Loucy (cell line): ENCODE data around the gene PTK6.
"Not testable (repeated sequence)": the region's sequence is repeated elsewhere in the genome, so short reads cannot be mapped to it uniquely, and the experiment has no call there.

ENCODE experiments used
- H2AFZ ChIP-seq: fragments of 200-600 bp; sonication (generic); 2 replicates; pipeline ENCODE4 v1.6.0; 2016; ENCODE audit warnings: antibody characterized with exemption, mild to moderate bottlenecking, low read length, moderate library complexity
- H3F3A ChIP-seq: fragments of 200-600 bp; 2 replicates; pipeline ENCODE4 v1.6.0; 2016; ENCODE audit warnings: antibody characterized with exemption, low read depth, mild to moderate bottlenecking
- H3K27me3 ChIP-seq: fragments of 200-600 bp; sonication (generic); 2 replicates; pipeline ENCODE4 v1.6.1; 2014; ENCODE audit warnings: low read length, mild to moderate bottlenecking; ENCODE audit not compliant: insufficient read depth, poor library complexity, severe bottlenecking
- H3K36me3 ChIP-seq: fragments of 200-600 bp; sonication (generic); 2 replicates; pipeline ENCODE4 v1.6.1; 2016; ENCODE audit warnings: low read length; ENCODE audit not compliant: insufficient read depth
- H3K4me1 ChIP-seq: fragments of 200-600 bp; sonication (generic); 2 replicates; pipeline ENCODE4 v1.5.1; 2014; ENCODE audit warnings: low read length, mild to moderate bottlenecking; ENCODE audit not compliant: insufficient read depth, poor library complexity, severe bottlenecking
- H3K4me2 ChIP-seq: fragments of 200-600 bp; sonication (generic); 2 replicates; pipeline ENCODE4 v1.6.0; 2014; ENCODE audit warnings: antibody characterized with exemption, low read length, low read depth, mild to moderate bottlenecking; ENCODE audit not compliant: poor library complexity, severe bottlenecking
- H3K4me3 ChIP-seq: fragments of 200-600 bp; sonication (generic); 2 replicates; pipeline ENCODE4 v1.5.1; 2014; ENCODE audit warnings: low read length, mild to moderate bottlenecking, mixed read lengths; ENCODE audit not compliant: poor library complexity, severe bottlenecking
- H3K79me2 ChIP-seq: fragments of 200-600 bp; sonication (generic); 2 replicates; pipeline ENCODE4 v1.6.1; 2014; ENCODE audit warnings: low read length; ENCODE audit not compliant: insufficient read depth
- H3K9ac ChIP-seq: fragments of 200-600 bp; sonication (generic); 2 replicates; pipeline ENCODE4 v1.6.0; 2014; ENCODE audit warnings: mild to moderate bottlenecking, low read depth, low read length, moderate library complexity; ENCODE audit not compliant: poor library complexity, severe bottlenecking
- H3K9me2 ChIP-seq: fragments of 200-600 bp; sonication (generic); replicated peaks from 2 replicates; pipeline ENCODE4 v1.6.1; 2016; ENCODE audit warnings: low read depth, low read length, mixed read lengths
- H3K9me3 ChIP-seq: fragments of 200-600 bp; sonication (generic); 2 replicates; pipeline ENCODE4 v1.6.1; 2014; ENCODE audit warnings: mild to moderate bottlenecking, antibody characterized with exemption, low read length, low read depth; ENCODE audit not compliant: insufficient read depth
- H4K20me1 ChIP-seq: fragments of 200-600 bp; sonication (generic); 2 replicates; pipeline ENCODE4 v1.6.0; 2014; ENCODE audit warnings: antibody characterized with exemption, low read length, mild to moderate bottlenecking; ENCODE audit not compliant: insufficient read depth, poor library complexity, severe bottlenecking
- EZH2phosphoT487 ChIP-seq: fragments of 200-600 bp; IDR thresholded peaks from 2 replicates; pipeline ENCODE4 v1.6.1; 2018; ENCODE audit warnings: antibody characterized with exemption, mild to moderate bottlenecking, moderate library complexity, borderline replicate concordance
- TF ChIP-seq, protein P1 (sequence below): fragments of 200-600 bp; sonication (generic); conservative IDR thresholded peaks from 2 replicates; pipeline ENCODE4 v1.5.1; 2014; ENCODE audit warnings: mild to moderate bottlenecking, antibody characterized with exemption, low read length

Gene PTK6

GRCh38 chr20:63560856-63561609 lies 23.9 kb upstream of the PTK6 start:
- Histone ChIP-seq H2AFZ (no peak overlapping the region), H3K9me3 (no peaks in the 10 kb centered on the region), H3K4me2 (no peak overlapping the region), H3K36me3 (no peaks in the 10 kb centered on the region), H3K79me2 (no peaks in the 10 kb centered on the region), H4K20me1 (no peaks in the 10 kb centered on the region), H3K9me2 (no peaks in the 10 kb centered on the region), H3K27me3 (no peaks in the 10 kb centered on the region), H3K9ac (no peak overlapping the region), H3F3A (no peaks in the 10 kb centered on the region), H3K4me1 (no peaks in the 10 kb centered on the region), H3K4me3 (no peak overlapping the region)
- no peak for TF ChIP-seq EZH2phosphoT487
- TF ChIP-seq, protein P1, sequence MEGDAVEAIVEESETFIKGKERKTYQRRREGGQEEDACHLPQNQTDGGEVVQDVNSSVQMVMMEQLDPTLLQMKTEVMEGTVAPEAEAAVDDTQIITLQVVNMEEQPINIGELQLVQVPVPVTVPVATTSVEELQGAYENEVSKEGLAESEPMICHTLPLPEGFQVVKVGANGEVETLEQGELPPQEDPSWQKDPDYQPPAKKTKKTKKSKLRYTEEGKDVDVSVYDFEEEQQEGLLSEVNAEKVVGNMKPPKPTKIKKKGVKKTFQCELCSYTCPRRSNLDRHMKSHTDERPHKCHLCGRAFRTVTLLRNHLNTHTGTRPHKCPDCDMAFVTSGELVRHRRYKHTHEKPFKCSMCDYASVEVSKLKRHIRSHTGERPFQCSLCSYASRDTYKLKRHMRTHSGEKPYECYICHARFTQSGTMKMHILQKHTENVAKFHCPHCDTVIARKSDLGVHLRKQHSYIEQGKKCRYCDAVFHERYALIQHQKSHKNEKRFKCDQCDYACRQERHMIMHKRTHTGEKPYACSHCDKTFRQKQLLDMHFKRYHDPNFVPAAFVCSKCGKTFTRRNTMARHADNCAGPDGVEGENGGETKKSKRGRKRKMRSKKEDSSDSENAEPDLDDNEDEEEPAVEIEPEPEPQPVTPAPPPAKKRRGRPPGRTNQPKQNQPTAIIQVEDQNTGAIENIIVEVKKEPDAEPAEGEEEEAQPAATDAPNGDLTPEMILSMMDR, result no peak

GRCh38 chr20:63560333-63560805 lies 23.2 kb upstream of the PTK6 start:
- H3K9ac ChIP-seq, result no peak overlapping the region
- no peaks in the 10 kb centered on the region for H3K4me1 ChIP-seq
- no peaks in the 10 kb centered on the region for H3K27me3 ChIP-seq
- H3K9me2 ChIP-seq, result no peaks in the 10 kb centered on the region
- H2AFZ ChIP-seq, result no peak overlapping the region
- no peaks in the 10 kb centered on the region for H3K9me3 ChIP-seq
- H3K4me3 ChIP-seq, result no peak overlapping the region
- H3F3A ChIP-seq, result no peaks in the 10 kb centered on the region
- H4K20me1 ChIP-seq, result no peaks in the 10 kb centered on the region
- no peaks in the 10 kb centered on the region for H3K79me2 ChIP-seq
- TF ChIP-seq, protein P1, result no peak
- no peak for TF ChIP-seq EZH2phosphoT487
- H3K4me2 ChIP-seq, result no peak overlapping the region
- no peaks in the 10 kb centered on the region for H3K36me3 ChIP-seq

- H3K27me3 ChIP-seq, H3K9me3 ChIP-seq, H2AFZ ChIP-seq, H3F3A ChIP-seq, H3K79me2 ChIP-seq, H4K20me1 ChIP-seq, H3K9ac ChIP-seq, H3K4me2 ChIP-seq, H3K9me2 ChIP-seq, H3K4me3 ChIP-seq, H3K36me3 ChIP-seq, H3K4me1 ChIP-seq: not testable (repeated sequence)
These were observed 22.5 kb upstream of the PTK6 start for GRCh38 chr20:63559485-63560332.
